Heart left ventricle (tissue), 16 donors: Measurements from ENCODE around the gene SLC30A7. TPM values are rescaled to one million over a fixed set of nuclear protein-coding genes. Genes with fewer than 3 reads are reported as not detected.

ENCODE experiments used
- ATAC-seq, 4 donors: fragments of 200-7000 bp; cut with Tn5 transposase; one replicate each; pipeline ENCODE4 v1.9.1; 2020 to 2022; ENCODE audit warnings: moderate library complexity in 4 of 4, mild to moderate bottlenecking in 3 of 4, moderate number of reproducible peaks in 1 of 4
- DNase-seq, 5 donors: peaks; one replicate each; pipeline ENCODE4 v3.0.0-alpha.2; 2020
- H3K27ac ChIP-seq, 12 donors: fragments of 200-600 bp; sonication (generic) in 4 of 12; one replicate each; pipeline versions ENCODE4 v1.5.0 to v1.8.0; 2016 to 2022; ENCODE audit warnings: mild to moderate bottlenecking in 2 of 12
- H3K27me3 ChIP-seq, 9 donors: fragments of 200-600 bp; sonication (generic) in 2 of 9; one replicate each; pipeline versions ENCODE4 v1.5.1 to v1.8.0; 2016 to 2022; ENCODE audit warnings: mild to moderate bottlenecking in 3 of 9
- H3K36me3 ChIP-seq, 9 donors: fragments of 200-600 bp; sonication (generic) in 2 of 9; one replicate each; pipeline versions ENCODE4 v1.5.0 to v1.8.0; 2018 to 2022; ENCODE audit warnings: mild to moderate bottlenecking in 2 of 9
- H3K4me1 ChIP-seq, 12 donors: fragments of 200-600 bp; sonication (generic) in 4 of 12; one replicate each; pipeline versions ENCODE4 v1.5.0 to v1.8.0; 2016 to 2022; ENCODE audit warnings: mild to moderate bottlenecking in 3 of 12
- H3K4me3 ChIP-seq, 12 donors: fragments of 200-600 bp; sonication (generic) in 4 of 12; one replicate each; pipeline versions ENCODE4 v1.5.0 to v1.8.0; 2017 to 2022; ENCODE audit warnings: mild to moderate bottlenecking in 9 of 12, moderate library complexity in 4 of 12
- H3K9me3 ChIP-seq, 12 donors: fragments of 200-600 bp; sonication (generic) in 4 of 12; one replicate each; pipeline versions ENCODE4 v1.5.0 to v1.8.0; 2016 to 2022; ENCODE audit warnings: mild to moderate bottlenecking in 1 of 12
- CTCF ChIP-seq, 12 donors: fragments of 200-600 bp; sonication (generic) in 4 of 12; IDR thresholded peaks; one replicate each; pipeline versions ENCODE4 v1.5.0 to v1.8.0; 2018 to 2022; ENCODE audit warnings: antibody characterized with exemption in 12 of 12, mild to moderate bottlenecking in 5 of 12
- POLR2A ChIP-seq, 2 donors: fragments of 450-650 bp; IDR thresholded peaks; one replicate each; pipeline ENCODE4 v1.6.1; 2017; ENCODE audit warnings: antibody characterized with exemption in 2 of 2, mild to moderate bottlenecking in 2 of 2, moderate library complexity in 2 of 2
- WGBS, 4 donors: extraction: QIAGEN DNeasy Blood & Tissue Kit in 2 of 4; methylation state at CpG; one replicate each; pipeline versions ENCODE4 v1.1.5 to v1.1.7; 2013 to 2018; 5-methylcytosine and 5-hydroxymethylcytosine counted together
- intact Hi-C, 10 donors: fragments of 100-400 bp; cut with DNase I; formaldehyde crosslinking; loops; one replicate each; pipeline versions ENCODE4 v1.11.1 to v1.14.2; 2022
- polyA plus RNA-seq, 2 donors: library from polyadenylated mRNA; stranded (reverse); fragments of 200-250 nt; gene quantifications; one replicate each; pipeline ENCODE4 v1.2.3, GENCODE V29; 2013
- total RNA-seq, 9 donors: library from RNA; depleted of rRNA in 2 of 9; stranded (reverse); fragments of >200 nt in 2 of 9; fragmentation: NEBNext Ultra II Directional in 3 of 9; extraction: Animal tissue kit (Norgen Biotek cat#: 25700) in 3 of 9; gene quantifications; one replicate each; pipeline versions ENCODE4 v1.1.0 to v1.2.4, GENCODE V29; 2016 to 2023
- donor health status: ischemic (EF 13 %, LVEDD 7.1; RV severe dilation, severe dysfunction).
- donor health status: healthy with polysubstance abuse.
- donor health status: DM: no; HTN: yes; CAD: no.
- donor health status: DM: no; HTN: no; CAD: no.
- donor health status: ischemic (EF 25% LVEDD 6.9; RV normal size, moderate dysfunction).
- donor health status: ischemic (EF 25% LVEDD 5.7; RV mildly dilated, moderate dysfunction).
- donor health status: healthy.
- donor health status: DM: yes; HTN: yes; CAD: no.
- donor health status: ischemic (EF 35%, LVEDD 5.7; RV mildly dilated, moderate dysfunction).
- donor health status: nonischemic (EF 11% LVEDD 7.7; RV severe dilation, severe dysfunction).
- donor health status: DM: yes; HTN: yes; CAD: no.
- donor health status: PGD.
- donor health status: ischemic (EF 29% LVEDD 5.4; RV normal size, mild dysfunction).
- donor health status: nonischemic (EF 23%, LVEDD 6.1; RV moderate dilation, normal function).

Gene SLC30A7
- total and polyA plus RNA-seq, 11 donors = 1.6 to 19.4 (median 4.8) TPM

DNA sequence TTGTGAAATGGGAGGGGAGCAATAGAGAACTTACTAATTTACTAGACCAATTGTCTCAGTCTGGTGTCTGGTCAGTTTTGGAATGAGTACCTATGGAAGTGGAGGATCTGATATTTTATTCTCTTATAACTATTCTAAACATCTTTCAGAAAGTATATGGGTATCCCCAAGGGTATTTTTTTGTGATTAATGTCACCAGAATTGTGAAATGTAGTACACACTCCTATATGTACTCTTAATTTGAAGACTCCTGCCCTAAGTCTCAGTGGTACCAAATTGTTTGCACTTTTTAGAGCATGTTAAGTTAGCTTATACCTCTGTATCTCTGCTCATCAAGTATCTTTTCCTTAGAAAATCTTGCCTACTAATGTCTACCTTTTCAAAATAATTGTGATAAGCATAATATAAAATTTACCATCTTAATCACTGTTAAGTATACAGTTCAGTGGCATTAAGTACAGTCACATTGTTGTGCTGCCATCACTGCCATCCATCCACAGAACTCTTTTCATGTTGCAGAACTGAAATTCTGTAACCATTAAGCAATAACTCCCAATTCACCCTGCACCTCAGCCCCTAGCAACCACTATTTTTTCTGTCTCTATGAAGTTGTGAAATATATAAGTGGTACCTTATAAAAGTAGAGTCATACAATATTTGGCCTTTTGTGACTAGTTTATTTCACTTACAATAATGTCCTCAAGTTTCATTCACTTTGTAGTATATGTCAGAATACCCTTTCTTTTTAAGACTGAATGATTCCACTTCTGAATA lies 40.5 kb downstream of the SLC30A7 start:
- Histone ChIP-seq H3K4me1 (peaks cover 0 to 8% (median 2%) of the 10 kb centered on the region in 12 donors), H3K9me3 (peaks cover 0 to 10% (median 0%) of the 10 kb centered on the region in 12 donors), H3K27ac (no peak overlapping the region), H3K4me3 (no peak overlapping the region), H3K36me3 (peaks cover 0 to 34% (median 14%) of the 10 kb centered on the region in 9 donors), H3K27me3 (no peaks in the 10 kb centered on the region)
- intact Hi-C loops = loop anchor here in 1 of 10 donors (10.0 kb wide), 1 partner anchor 198 kb away; no protein-coding TSS in a partner anchor
- ATAC-seq (no peak), DNase-seq (no peak)
- no peak for TF ChIP-seq CTCF (IDR thresholded peaks at IDR 0.05)
- TF ChIP-seq POLR2A (IDR thresholded peaks at IDR 0.05) = no peak

- no peak overlapping the region for H3K4me3 ChIP-seq
- WGBS, 4 donors = 94 to 100% (median 95%) methylated on average over 1 of the region's 1 CpG
- intact Hi-C loops = no loop called here
- DNase-seq (no peak), ATAC-seq (no peak)
- H3K36me3 ChIP-seq = peaks cover 0 to 57% (median 24%) of the 10 kb centered on the region in 9 donors
- H3K27me3 ChIP-seq = no peaks in the 10 kb centered on the region
- no peak overlapping the region for H3K27ac ChIP-seq
- H3K4me1 ChIP-seq = no peaks in the 10 kb centered on the region
- TF ChIP-seq POLR2A (IDR thresholded peaks at IDR 0.05) = no peak
- no peak for TF ChIP-seq CTCF (IDR thresholded peaks at IDR 0.05)
- peaks cover 0 to 6% (median 0%) of the 10 kb centered on the region in 12 donors for H3K9me3 ChIP-seq
Measured at GRCh38 chr1:100941098-100941527, 45.2 kb downstream of the SLC30A7 start.

- peaks cover 0 to 6% (median 0%) of the 10 kb centered on the region in 12 donors for H3K9me3 ChIP-seq
- TF ChIP-seq CTCF (IDR thresholded peaks at IDR 0.05) (no peak), POLR2A (IDR thresholded peaks at IDR 0.05) (no peak)
- DNase-seq = no peak
Measured at GRCh38 chr1:100941580-100942216, 45.8 kb downstream of the SLC30A7 start.

GRCh38 chr1:100942304-100943046 lies 46.6 kb downstream of the SLC30A7 start:
- no peaks in the 10 kb centered on the region for H3K4me1 ChIP-seq
- H3K27me3 ChIP-seq = no peaks in the 10 kb centered on the region
- H3K9me3 ChIP-seq = peaks cover 0 to 7% (median 0%) of the 10 kb centered on the region in 12 donors
- peaks cover 0 to 50% (median 20%) of the 10 kb centered on the region in 9 donors for H3K36me3 ChIP-seq
- 91 to 92% (median 91%) methylated on average over 2 of the region's 2 CpGs for WGBS, 4 donors
- H3K27ac ChIP-seq = no peak overlapping the region
- intact Hi-C loops = no loop called here
- TF ChIP-seq CTCF (IDR thresholded peaks at IDR 0.05) (no peak), POLR2A (IDR thresholded peaks at IDR 0.05) (no peak)
- DNase-seq = no peak
- no peak for ATAC-seq
- H3K4me3 ChIP-seq = no peak overlapping the region

More at GRCh38 chr1:100941580-100942216, 45.8 kb downstream of the SLC30A7 start:
- H3K4me1 ChIP-seq = no peaks in the 10 kb centered on the region
- no peak overlapping the region for H3K27ac ChIP-seq
- ATAC-seq = no peak
- 93 to 96% (median 95%) methylated on average over 9 of the region's 9 CpGs for WGBS, 4 donors
- peaks cover 0 to 52% (median 20%) of the 10 kb centered on the region in 9 donors for H3K36me3 ChIP-seq
- no peaks in the 10 kb centered on the region for H3K27me3 ChIP-seq
- intact Hi-C loops = no loop called here
- H3K4me3 ChIP-seq = no peak overlapping the region
